Measurements from ENCODE around the gene SPRY4. TPM values are rescaled to one million over a fixed set of nuclear protein-coding genes. Genes with fewer than 3 reads are reported as not detected.

Gene SPRY4
- polyA plus RNA-seq, 2 donors, result 0.65 to 1.3 TPM

Other genes with a start within 250 kb of the SPRY4 start
- gene NDFIP1, start 216.2 kb downstream of the SPRY4 start, polyA plus RNA-seq, result 10 to 100 TPM; 14.1 to 24.4 TPM